Measurements from ENCODE around the gene SYNE2.

Gene SYNE2

GRCh38 chr14:63952933-63953437 is 100.2 kb downstream of the SYNE2 start:
- no peak for DNase-seq (ENCODE audit: low read depth, low spot score)

GRCh38 chr14:63956326-63956725 is 103.5 kb downstream of the SYNE2 start:
- DNase-seq (ENCODE audit: low read depth, low spot score) = no peak

GRCh38 chr14:63960926-63961567 is 108.2 kb downstream of the SYNE2 start:
- DNase-seq (ENCODE audit: low read depth, low spot score) = no peak

DNA sequence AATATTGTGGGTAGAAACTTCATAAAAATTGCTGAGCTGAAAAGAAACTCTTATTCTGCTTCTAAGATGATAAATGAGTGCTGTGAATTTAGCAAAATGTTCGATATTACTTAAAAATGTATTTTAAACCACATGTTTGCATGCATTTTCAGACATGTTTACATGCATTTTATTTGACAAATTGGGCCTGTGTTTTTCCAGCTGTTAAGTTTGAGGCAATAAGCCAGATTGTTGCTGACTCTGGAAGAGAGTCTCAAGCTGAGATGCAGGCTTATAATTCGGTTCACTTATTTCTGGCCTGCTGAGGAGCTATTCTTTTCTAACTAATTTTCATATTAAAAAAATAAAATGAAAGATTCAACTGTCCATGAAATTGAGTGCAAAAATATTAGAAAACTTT is 110.1 kb downstream of the SYNE2 start:
- no peak for DNase-seq (ENCODE audit: low read depth, low spot score)

DNA sequence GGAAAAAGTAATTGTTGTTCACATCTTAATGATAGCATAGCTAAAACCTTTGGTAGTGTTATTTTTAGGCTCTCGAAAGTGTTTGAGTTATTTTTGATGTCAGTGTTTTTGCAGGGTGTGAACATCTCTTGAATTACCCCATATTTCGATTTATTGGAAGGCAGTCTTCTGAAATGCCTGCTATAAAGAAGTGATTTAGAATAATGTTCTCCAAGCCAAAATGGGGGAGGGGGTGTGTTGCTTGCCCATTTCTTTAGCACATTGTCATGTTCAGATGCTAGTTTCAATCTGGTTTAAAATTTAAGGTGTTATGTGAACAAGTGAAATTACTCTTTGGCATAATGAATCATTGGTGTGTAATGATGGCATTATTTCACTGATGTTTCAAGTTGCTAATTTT is 110.6 kb downstream of the SYNE2 start:
- no peak for DNase-seq (ENCODE audit: low read depth, low spot score)

- peak; percentile 5 for DNase-seq (ENCODE audit: low read depth, low spot score)
Observed at GRCh38 chr14:63964113-63964512, 111.3 kb downstream of the SYNE2 start.

DNA sequence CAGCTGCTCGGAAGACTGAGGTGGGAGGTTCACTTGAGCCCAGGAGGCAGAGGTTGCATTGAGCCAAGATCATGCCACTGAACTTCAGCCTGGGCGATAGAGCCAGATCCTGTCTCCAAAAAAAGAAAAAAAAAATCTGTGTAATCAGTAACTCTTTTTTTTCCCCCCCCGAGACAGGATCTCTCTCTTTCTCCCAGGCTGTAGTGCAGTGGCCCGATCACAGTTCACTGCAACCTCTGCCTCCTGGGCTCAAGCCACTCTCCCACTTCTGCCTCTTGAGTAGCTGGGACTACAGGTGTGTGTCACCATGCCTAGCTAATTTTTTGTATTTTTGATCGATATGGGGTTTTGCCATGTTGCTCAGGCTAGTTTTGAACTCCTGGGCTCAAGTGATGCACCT is 113.6 kb downstream of the SYNE2 start:
- no peak for DNase-seq (ENCODE audit: low read depth, low spot score)

DNA sequence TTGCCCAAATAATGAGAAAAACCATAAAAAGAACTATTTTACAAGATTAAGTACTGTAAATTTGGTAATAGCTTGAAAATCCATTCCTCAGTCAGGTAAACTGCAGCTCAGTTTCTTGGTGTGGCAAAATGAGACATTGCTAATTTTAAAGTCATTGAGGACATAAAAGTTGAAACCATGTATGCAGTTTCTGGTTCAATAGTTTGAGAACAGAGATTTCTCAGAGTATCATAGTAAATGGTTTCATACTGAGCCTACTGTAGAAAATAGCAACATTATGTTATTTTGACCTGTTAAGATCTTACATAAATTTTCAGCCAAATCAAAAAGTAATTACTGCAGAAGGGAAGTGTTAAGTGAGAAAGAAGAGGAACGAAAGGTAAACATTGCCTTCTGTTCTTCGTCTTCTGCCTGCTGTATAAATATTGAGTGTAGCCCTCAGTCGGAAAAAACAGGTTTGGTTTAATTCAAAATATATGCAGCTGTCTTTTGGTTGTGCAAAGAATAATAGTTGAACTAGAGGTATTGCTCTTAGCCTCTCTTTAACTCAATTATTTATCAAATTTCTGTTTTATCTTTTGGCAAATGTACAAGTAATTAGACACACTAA is 119.6 kb downstream of the SYNE2 start:
- DNase-seq (ENCODE audit: low read depth, low spot score) = no peak

GRCh38 chr14:63974176-63974575 is 121.4 kb downstream of the SYNE2 start:
- DNase-seq (ENCODE audit: low read depth, low spot score) = no peak

- no peak for DNase-seq (ENCODE audit: low read depth, low spot score)
Observed at GRCh38 chr14:63981569-63981968, 128.8 kb downstream of the SYNE2 start.

DNA sequence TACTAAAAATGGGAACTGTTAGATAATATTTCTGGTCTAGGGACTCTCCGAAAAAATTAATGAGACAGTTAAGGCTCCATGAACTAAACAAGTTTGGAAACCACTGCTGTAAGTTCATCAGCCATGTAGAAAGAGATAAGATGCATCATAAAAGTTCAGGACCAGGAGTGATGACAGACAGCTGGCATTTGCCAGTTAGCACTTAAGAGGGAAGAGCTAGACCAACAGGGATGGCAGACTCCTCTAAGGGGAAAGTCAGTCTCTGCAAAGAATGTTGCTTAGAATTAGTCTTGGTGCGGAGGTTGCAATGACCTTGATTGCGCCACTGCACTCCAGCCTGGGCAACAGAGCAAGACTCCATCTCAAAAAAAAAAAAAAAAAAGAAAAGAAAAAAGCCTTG is 129.4 kb downstream of the SYNE2 start:
- no peak for DNase-seq (ENCODE audit: low read depth, low spot score)

DNA sequence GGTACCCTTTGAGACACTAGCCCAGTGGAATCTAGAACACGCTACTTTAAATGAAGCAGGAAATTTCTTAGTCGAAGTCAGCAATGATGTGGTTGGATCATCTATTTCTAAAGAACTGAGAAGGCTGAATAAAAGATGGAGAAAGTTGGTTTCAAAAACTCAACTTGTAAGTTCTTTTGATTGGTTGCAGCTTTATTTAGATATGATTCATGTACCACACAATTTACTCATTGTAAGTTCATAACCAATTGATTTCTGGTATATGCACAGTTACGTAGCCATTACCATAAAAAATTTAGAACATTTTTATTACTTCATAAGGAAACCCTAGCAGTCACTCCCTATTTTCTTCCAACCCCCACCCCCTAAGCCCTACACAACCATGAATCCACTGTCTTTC is 129.8 kb downstream of the SYNE2 start:
- no peak for DNase-seq (ENCODE audit: low read depth, low spot score)

DNA sequence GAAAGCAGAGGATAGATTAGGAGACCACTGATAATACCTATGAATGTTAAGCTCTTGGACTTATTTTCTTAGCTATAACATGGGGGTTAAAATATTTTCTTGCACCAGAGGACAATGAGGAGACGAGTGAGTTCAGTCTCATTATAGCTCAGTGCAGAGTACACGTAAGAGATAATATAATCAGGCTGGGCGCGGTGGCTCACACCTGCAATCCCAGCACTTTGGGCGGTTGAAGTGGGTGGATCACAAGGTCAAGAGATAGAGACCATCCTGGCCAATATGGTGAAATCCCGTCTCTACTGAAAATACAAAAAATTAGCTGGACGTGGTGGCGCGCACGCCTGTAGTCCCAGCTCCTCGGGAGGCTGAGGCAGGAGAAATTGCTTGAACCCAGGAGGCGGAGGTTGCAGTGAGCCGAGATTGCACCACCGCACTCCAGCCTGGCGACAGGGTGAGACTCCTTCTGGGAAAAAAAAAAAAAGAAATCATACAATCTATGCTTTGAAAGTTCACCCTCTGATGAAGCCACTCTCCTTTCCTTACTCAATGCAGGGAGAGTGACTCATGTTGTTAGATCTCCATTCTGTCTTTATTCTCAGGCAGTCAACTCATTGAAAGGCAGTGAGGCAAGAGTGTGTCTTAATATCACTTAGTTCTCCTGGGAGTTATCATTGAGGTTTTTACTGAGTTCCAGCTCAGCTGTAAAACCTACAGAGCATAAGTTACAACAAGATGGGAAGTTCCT is 134.2 kb downstream of the SYNE2 start:
- DNase-seq (ENCODE audit: low read depth, low spot score) = no peak

DNA sequence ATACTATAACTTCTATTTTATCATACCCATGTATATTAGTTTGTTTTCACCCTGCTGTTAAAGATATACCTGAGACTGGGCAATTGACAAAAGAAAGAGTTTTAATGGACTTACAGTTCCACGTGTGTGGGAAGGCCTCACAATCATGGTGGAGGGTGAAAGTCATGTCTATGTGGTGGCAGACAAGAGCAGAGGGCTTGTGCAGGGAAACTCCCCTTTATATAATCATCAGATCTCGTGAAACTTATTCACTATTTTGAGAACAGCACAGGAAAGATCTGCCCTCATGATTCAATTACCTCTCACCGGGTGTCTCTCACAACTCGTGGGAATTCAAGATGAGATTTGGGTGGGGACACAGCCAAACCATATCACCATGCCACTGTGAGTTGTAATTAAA is 135.8 kb downstream of the SYNE2 start:
- DNase-seq (ENCODE audit: low read depth, low spot score) = no peak

GRCh38 chr14:63991833-63992232 is 139.0 kb downstream of the SYNE2 start:
- DNase-seq (ENCODE audit: low read depth, low spot score) = no peak

GRCh38 chr14:63992858-63993257 is 140.1 kb downstream of the SYNE2 start:
- no peak for DNase-seq (ENCODE audit: low read depth, low spot score)

GRCh38 chr14:63993992-63994391 is 141.2 kb downstream of the SYNE2 start:
- no peak for DNase-seq (ENCODE audit: low read depth, low spot score)

DNA sequence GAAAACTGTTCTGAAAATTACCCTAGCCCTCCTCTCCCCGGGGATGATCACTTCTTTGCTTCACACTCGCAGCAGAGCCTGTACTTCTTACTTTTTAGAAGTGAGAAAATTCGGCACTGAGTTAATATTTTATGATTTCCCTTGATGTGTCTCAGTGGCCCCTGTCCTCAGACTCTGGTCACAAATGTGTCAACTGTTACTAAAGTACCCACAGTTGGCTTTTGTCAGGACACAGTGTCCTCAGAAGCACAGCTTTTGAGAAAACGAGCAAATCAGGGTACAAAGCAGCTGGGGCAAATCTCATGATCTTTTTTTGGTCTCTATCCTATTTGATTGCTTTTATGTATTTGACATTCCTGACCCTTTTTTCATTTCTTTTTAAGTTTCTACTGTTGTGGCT is 142.5 kb downstream of the SYNE2 start:
- no peak for DNase-seq (ENCODE audit: low read depth, low spot score)

- no peak for DNase-seq (ENCODE audit: low read depth, low spot score)
Observed at GRCh38 chr14:63996016-63996415, 143.2 kb downstream of the SYNE2 start.

- DNase-seq (ENCODE audit: low read depth, low spot score) = no peak
Observed at GRCh38 chr14:63996625-63997220, 143.9 kb downstream of the SYNE2 start.

- DNase-seq (ENCODE audit: low read depth, low spot score) = no peak
Observed at GRCh38 chr14:64000749-64001148, 147.9 kb downstream of the SYNE2 start.

GRCh38 chr14:64005822-64006221 is 153.0 kb downstream of the SYNE2 start:
- DNase-seq (ENCODE audit: low read depth, low spot score) = no peak

Measured in iPS DF 19.7 (cell line).